Measurements from ENCODE around the gene BBS12.
"Not testable (repeated sequence)": the region's sequence is repeated elsewhere in the genome, so short reads cannot be mapped to it uniquely, and the experiment has no call there.

The BBS12 gene

DNA sequence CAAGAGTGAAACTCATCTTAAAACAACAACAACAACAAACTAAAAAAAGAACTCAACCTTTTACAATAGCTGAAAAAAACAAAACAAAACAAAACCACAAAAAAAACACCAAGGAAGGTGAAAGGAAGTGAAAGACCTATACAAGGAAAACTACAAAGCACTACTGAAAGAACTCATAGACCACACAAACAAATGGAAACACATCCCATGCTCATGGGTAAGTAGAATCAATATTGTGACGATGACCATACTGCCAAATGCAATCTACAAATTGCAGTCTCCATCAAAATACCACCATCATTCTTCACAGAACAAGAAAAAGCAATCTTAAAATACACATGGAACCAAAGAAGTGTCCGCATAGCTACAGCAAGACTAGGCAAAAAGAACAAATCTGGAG is 52.6 kb downstream of the BBS12 start:
- TF ChIP-seq, protein P1, sequence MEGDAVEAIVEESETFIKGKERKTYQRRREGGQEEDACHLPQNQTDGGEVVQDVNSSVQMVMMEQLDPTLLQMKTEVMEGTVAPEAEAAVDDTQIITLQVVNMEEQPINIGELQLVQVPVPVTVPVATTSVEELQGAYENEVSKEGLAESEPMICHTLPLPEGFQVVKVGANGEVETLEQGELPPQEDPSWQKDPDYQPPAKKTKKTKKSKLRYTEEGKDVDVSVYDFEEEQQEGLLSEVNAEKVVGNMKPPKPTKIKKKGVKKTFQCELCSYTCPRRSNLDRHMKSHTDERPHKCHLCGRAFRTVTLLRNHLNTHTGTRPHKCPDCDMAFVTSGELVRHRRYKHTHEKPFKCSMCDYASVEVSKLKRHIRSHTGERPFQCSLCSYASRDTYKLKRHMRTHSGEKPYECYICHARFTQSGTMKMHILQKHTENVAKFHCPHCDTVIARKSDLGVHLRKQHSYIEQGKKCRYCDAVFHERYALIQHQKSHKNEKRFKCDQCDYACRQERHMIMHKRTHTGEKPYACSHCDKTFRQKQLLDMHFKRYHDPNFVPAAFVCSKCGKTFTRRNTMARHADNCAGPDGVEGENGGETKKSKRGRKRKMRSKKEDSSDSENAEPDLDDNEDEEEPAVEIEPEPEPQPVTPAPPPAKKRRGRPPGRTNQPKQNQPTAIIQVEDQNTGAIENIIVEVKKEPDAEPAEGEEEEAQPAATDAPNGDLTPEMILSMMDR (conservative IDR thresholded peaks at IDR 0.05) = no peak
- no peak for TF ChIP-seq ZFX (IDR thresholded peaks at IDR 0.05)
- no peak overlapping the region for H3K27ac ChIP-seq

DNA sequence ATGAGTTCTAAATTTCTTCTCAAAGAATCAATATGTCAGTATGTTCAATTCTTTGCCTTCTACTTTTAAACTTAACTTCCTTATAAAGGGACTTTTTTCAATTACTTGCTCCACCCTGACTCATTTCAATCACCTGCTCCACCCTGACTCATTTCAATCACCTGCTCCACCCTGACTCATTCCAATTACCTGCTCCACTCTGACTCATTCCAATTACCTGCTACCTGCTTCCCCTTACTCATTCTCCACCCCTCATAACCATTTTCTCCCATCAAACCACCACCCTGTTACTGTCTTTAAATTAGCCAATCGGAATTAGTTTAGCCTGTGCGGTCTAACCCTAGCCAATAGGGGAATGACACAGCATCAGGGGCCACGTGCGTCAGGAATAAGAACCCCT is 53.8 kb downstream of the BBS12 start:
- H3K27ac ChIP-seq = not testable (repeated sequence)

DNA sequence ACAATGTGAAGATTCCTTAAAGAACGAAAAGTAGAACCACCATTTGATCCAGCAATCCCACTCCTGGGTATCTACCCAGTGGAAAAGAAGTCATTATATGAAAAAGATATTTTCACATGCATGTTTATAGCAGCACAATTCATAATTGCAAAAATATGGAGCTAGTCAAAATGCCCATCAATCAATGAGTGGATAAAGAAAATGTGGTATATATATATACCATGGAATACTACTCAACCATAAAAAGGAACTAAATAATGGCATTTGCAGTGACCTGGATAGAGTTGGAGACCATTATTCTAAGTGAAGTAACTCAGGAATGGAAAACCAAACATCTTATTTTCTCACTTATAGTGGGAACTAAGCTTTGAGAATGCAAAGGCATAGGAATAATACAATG is 54.4 kb downstream of the BBS12 start:
- not testable (repeated sequence) for H3K27ac ChIP-seq

DNA sequence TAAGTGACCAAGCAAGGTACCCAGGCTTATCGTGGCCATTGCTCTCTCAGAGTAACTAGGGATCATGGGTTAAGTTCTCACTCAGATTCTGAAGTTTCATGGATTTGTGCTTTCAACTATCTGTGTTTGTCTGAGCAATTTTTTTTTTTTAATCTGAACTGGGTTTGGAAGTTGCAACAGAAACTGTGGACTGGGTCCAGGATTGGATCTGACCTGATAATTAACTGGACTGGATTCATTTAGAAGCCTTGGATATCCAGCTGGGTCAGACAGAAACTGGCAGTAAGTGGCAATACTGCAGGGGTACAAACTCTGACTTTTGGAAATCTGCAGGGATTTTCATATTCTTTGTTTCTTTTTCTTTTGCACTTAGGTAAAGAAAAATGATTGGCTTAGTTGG is 55.4 kb downstream of the BBS12 start:
- no peak overlapping the region for H3K27ac ChIP-seq
- TF ChIP-seq ZFX (IDR thresholded peaks at IDR 0.05) = no peak
- TF ChIP-seq, protein P1 (conservative IDR thresholded peaks at IDR 0.05) = no peak

DNA sequence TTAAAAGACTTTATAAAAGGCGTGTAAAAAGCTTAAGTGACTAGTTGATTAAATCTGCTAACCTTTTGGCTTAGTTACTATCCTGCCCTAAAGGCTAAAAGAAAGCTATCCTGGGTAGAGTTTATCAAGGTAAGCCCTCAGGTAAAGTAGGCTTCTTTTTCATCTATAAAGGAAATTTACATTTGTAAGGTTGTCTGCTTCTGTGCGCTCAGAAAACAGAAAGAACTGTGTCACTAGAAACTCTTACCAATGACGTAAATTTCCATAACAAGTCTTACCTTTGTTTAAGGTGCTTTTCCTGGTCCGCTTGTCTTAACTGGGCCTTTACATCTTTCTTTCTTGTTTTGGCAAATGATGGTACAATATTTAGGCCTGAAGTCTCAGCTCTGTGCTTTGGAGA is 56.4 kb downstream of the BBS12 start:
- no peak overlapping the region for H3K27ac ChIP-seq
- TF ChIP-seq, protein P1 (conservative IDR thresholded peaks at IDR 0.05) = no peak
- no peak for TF ChIP-seq ZFX (IDR thresholded peaks at IDR 0.05)

DNA sequence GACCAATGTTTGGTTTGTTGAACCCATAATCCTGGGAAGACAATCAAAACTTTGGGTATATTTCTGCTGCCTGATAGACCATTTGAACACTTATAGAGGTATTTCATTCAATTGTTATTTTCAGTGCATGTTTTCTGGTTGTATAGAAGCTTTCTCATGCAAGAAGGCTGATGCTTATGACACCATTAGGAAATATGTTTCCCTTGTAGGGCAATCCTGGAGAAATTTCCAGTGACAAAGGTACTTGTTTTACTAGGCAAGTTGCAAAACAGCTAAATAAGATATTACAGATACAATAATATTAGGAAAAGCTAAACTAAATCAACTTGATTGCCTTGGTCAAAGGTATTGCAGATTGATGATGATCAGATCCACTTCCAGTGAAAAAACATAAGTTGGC is 61.3 kb downstream of the BBS12 start:
- no peak overlapping the region for H3K27ac ChIP-seq
- no peak for TF ChIP-seq ZFX (IDR thresholded peaks at IDR 0.05)

Measured in C4-2B (cell line).